PC-9 (cell line): ENCODE results near the gene TMSB10. TPM values are rescaled to one million over a fixed set of nuclear protein-coding genes. Genes with fewer than 3 reads are reported as not detected.

Source experiments
- BruUV-seq: library from RNA; stranded (reverse); fragments of 400-500 nt; replicated peaks from 2 replicates; lab custom pipeline; 2021; lab: Mats Ljungman, UMichigan
- CTCF ChIA-PET: fragments of 300-600 bp; sonication (Branson Sonifier 250); formaldehyde crosslinking; loops from one replicate; lab custom pipeline; 2022; ENCODE audit warnings: antibody characterized with exemption; lab: Charles Lee
- POLR2A ChIA-PET: fragments of 300-600 bp; sonication (Branson Sonifier 250); formaldehyde crosslinking; loops from one replicate; lab custom pipeline; 2022; ENCODE audit warnings: antibody characterized with exemption; ENCODE audit not compliant: unreplicated experiment; lab: Charles Lee
- DNase-seq, 2 experiments: peaks; one replicate each; pipeline versions ENCODE4 v3.0.0 to v3.0.0-alpha.2; 2015 to 2022; ENCODE audit warnings: mixed read lengths in 1 of 2
- H2AFZ ChIP-seq: fragments of 200-600 bp; sonication (generic); 2 replicates; pipeline ENCODE4 v1.8.1; 2017; ENCODE audit warnings: antibody characterized with exemption
- H3F3A ChIP-seq: fragments of 200-600 bp; sonication (generic); 2 replicates; pipeline ENCODE4 v1.8.1; 2017; ENCODE audit warnings: antibody characterized with exemption, mild to moderate bottlenecking, low read depth; ENCODE audit not compliant: insufficient read depth
- H3K27ac ChIP-seq: fragments of 200-600 bp; sonication (generic); 2 replicates; pipeline ENCODE4 v1.6.1; 2016; ENCODE audit warnings: mixed run types
- H3K27me3 ChIP-seq: fragments of 200-600 bp; sonication (generic); 2 replicates; pipeline ENCODE4 v1.6.1; 2016; ENCODE audit warnings: low read depth, mixed run types; ENCODE audit not compliant: insufficient read depth
- H3K36me3 ChIP-seq: fragments of 200-600 bp; sonication (generic); 2 replicates; pipeline ENCODE4 v1.6.1; 2016; ENCODE audit warnings: low read depth, mixed run types
- H3K4me1 ChIP-seq: fragments of 200-600 bp; sonication (generic); replicated peaks from 2 replicates; pipeline ENCODE4 v1.6.1; 2016; ENCODE audit warnings: mixed run types; ENCODE audit not compliant: insufficient read depth
- H3K4me2 ChIP-seq: fragments of 200-600 bp; sonication (generic); 2 replicates; pipeline ENCODE4 v1.6.1; 2017; ENCODE audit warnings: mixed run types
- H3K4me3 ChIP-seq: fragments of 200-600 bp; sonication (generic); 2 replicates; pipeline ENCODE4 v1.6.1; 2016; ENCODE audit warnings: mixed run types
- H3K79me2 ChIP-seq: fragments of 200-600 bp; sonication (generic); 2 replicates; pipeline ENCODE4 v1.6.1; 2017; ENCODE audit warnings: low read depth, mixed run types
- H3K9me2 ChIP-seq: fragments of 200-600 bp; sonication (generic); 2 replicates; pipeline ENCODE4 v1.8.1; 2017; ENCODE audit warnings: mild to moderate bottlenecking; ENCODE audit not compliant: insufficient read depth
- H3K9me3 ChIP-seq: fragments of 200-600 bp; sonication (generic); 2 replicates; pipeline ENCODE4 v1.8.1; 2016; ENCODE audit warnings: low read depth; ENCODE audit not compliant: insufficient read depth
- H4K20me1 ChIP-seq: fragments of 200-600 bp; sonication (generic); 2 replicates; pipeline ENCODE4 v1.8.1; 2017; ENCODE audit not compliant: insufficient read depth
- CTCF ChIP-seq: fragments of 200-600 bp; sonication (generic); conservative IDR thresholded peaks from 2 replicates; pipeline ENCODE4 v1.6.1; 2017; ENCODE audit warnings: mixed run types, antibody characterized with exemption, mild to moderate bottlenecking, moderate library complexity
- EZH2 ChIP-seq: fragments of 200-600 bp; sonication (generic); IDR thresholded peaks from 2 replicates; pipeline ENCODE4 v1.8.0; 2017; ENCODE audit warnings: antibody characterized with exemption, low read depth
- intact Hi-C: fragments of 100-400 bp; cut with micrococcal nuclease; formaldehyde crosslinking; loops from one replicate; pipeline ENCODE4 v1.10.0; 2022; ENCODE audit not compliant: unreplicated experiment
- total RNA-seq: library from RNA; stranded (reverse); gene quantifications from 2 replicates; pipeline ENCODE4 v1.2.3, GENCODE V29; 2021

TMSB10 gene
- total RNA-seq, 1 experiment from 2014 or later, result 1,668 TPM

- POLR2A ChIA-PET, result no interaction called here
- Histone ChIP-seq H3K36me3 (no peaks in the 10 kb centered on the region), H3K27ac (peak overlapping the region; percentile 21; the same call in 1 of the 2 replicates), H3K79me2 (no peaks in the 10 kb centered on the region), H3K9me2 (no peaks in the 10 kb centered on the region), H2AFZ (no peak overlapping the region), H3K4me1 (peaks cover 9% of the 10 kb centered on the region; the same call in 1 of the 2 replicates), H4K20me1 (no peaks in the 10 kb centered on the region), H3K9me3 (no peaks in the 10 kb centered on the region), H3K4me3 (peak overlapping the region; percentile 52; the same call in 1 of the 2 replicates), H3F3A (peaks cover 2% of the 10 kb centered on the region; the same call in 1 of the 2 replicates), H3K4me2 (peak overlapping the region; percentile 77), H3K27me3 (no peaks in the 10 kb centered on the region)
- CTCF ChIA-PET, result interaction anchor here (1.2 kb wide), 1 partner anchor 31 kb away, joined by 4 read pairs; no protein-coding TSS in a partner anchor
- intact Hi-C loops, result loop anchor here (1.0 to 10.0 kb wide), 6 partner anchors 44 to 371 kb away; partner anchors contain the start of genes KCMF1 and TCF7L1
- peak; percentile 14; the same call in 1 of the 2 replicates for TF ChIP-seq CTCF
- no peak for TF ChIP-seq EZH2
- no TSS peak for BruUV-seq
- no peak for DNase-seq
Measured at GRCh38 chr2:84927275-84927627, 21.8 kb downstream of the TMSB10 start.

GRCh38 chr2:84931384-84931821 is 25.9 kb downstream of the TMSB10 start:
- DNase-seq, result no peak
- no peaks in the 10 kb centered on the region for H3K27me3 ChIP-seq
- peaks cover 2% of the 10 kb centered on the region; the same call in 1 of the 2 replicates for H3F3A ChIP-seq
- BruUV-seq, result no TSS peak
- no peak overlapping the region for H3K4me2 ChIP-seq
- intact Hi-C loops, result no loop called here
- no peak overlapping the region for H2AFZ ChIP-seq
- CTCF ChIA-PET, result interaction anchor here (0.6 kb wide), 1 partner anchor 29 kb away, joined by 15 read pairs; no protein-coding TSS in a partner anchor
- no peaks in the 10 kb centered on the region for H3K79me2 ChIP-seq
- no peaks in the 10 kb centered on the region for H3K9me3 ChIP-seq
- TF ChIP-seq EZH2, result no peak
- TF ChIP-seq CTCF, result no peak
- no peaks in the 10 kb centered on the region for H4K20me1 ChIP-seq
- H3K4me3 ChIP-seq, result no peak overlapping the region
- POLR2A ChIA-PET, result no interaction called here
- H3K36me3 ChIP-seq, result no peaks in the 10 kb centered on the region
- no peak overlapping the region for H3K27ac ChIP-seq
- peaks cover 4% of the 10 kb centered on the region; the same call in 1 of the 2 replicates for H3K4me1 ChIP-seq
- H3K9me2 ChIP-seq, result no peaks in the 10 kb centered on the region

- Histone ChIP-seq H3K36me3 (no peaks in the 10 kb centered on the region), H4K20me1 (no peaks in the 10 kb centered on the region), H3K4me3 (no peak overlapping the region), H3K27me3 (no peaks in the 10 kb centered on the region), H3K9me2 (no peaks in the 10 kb centered on the region), H3K27ac (no peak overlapping the region), H3K4me1 (peaks cover 25% of the 10 kb centered on the region), H3K9me3 (no peaks in the 10 kb centered on the region), H3K4me2 (no peak overlapping the region), H3F3A (peaks cover 10% of the 10 kb centered on the region), H3K79me2 (no peaks in the 10 kb centered on the region), H2AFZ (no peak overlapping the region)
- intact Hi-C loops, result no loop called here
- DNase-seq, result peak; percentile 27 to 55
- POLR2A ChIA-PET, result no interaction called here
- CTCF ChIA-PET, result no interaction called here
- TF ChIP-seq EZH2 (no peak), CTCF (no peak)
- BruUV-seq, result no TSS peak
Measured at GRCh38 chr2:84938194-84938879, 32.9 kb downstream of the TMSB10 start.
